GM21390 (cell line): ENCODE results near the gene HPS3.

Source experiments
- ATAC-seq: cut with Tn5 transposase; IDR thresholded peaks from one replicate; pipeline ENCODE4 v1.9.1; 2021; ENCODE audit not compliant: unreplicated experiment

HPS3 gene

DNA sequence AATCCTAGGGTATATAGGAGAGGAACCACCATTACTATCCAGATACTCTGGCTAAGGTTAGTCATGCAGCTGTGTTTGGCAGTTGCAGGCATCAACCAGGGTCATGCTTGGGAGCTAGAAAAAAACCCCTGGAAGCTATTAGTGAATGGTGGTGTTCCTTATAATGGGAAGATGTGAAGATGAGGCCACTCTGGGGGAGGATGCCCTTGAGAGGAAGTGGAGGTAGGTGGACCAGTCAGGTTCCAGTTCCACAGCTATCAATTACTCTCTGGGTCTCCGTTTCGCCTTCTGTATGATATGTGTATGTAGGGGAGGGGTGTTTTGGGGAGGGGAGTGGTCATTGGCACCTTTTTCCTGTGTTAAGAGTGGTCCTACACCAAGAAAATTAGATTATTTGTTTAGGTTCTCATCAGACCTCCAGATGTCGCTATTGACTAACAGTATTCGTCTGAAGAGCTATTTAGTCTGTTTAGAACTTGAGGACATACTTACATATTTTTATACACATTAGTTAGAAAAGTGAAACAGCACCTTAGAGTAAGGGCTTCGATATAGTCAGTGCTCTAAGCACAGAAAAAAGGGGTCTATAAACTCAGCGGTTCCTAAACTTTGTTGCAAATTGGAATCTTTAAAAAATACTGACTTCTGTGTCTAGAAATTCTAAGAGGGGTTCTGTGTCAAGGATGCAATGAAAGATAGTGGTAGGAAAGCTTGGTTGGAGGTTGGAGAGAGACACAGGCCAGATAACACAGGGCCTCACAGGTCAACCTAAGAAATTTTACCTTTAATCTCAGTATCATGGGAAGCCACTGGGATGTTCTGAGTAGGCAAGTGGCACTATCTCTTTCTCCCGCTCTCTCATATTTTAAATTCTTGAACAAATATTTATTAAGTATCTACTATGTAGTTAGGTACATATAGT, 9.1 kb upstream of the HPS3 start:
- ATAC-seq, result peak; percentile 78

DNA sequence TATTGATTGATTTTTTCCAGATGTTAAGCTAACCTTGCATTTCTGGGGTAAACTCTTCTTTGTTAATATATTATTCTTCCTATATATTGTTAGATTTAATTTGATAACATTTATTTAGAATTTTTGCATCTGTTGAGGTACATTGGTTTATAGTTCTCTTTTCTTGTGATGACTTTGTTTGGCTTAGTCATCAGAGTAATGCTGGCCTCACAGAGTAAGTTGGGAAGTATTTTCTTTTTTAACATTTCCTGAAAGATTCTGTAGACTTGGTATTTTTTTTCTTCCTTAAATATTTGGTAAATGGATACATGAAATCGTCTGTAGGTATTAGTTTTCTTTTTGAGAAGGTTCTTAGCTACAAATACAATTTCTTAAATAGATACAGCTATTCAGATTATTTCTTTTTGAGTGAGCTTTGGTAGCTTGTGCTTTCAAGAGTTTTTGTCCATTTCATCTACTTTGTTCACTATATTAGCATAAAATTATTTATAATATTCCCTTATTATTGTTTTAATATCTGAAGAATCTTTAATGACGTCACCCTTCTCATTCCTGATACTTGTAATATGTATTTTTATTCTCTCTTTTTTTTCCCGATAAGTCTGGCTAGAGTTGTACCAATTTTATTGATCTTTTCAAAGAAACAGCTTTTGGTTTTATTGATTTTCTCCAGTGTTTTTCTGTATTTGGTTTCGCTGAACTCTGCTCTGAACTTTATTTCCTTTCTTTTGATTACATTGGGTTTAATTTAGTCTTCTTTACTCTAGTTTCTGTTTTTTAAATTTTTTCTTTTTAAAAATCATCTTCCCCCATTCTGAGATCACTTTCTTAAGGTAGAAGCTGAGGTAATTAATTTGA, 6.5 kb upstream of the HPS3 start:
- no peak for ATAC-seq

DNA sequence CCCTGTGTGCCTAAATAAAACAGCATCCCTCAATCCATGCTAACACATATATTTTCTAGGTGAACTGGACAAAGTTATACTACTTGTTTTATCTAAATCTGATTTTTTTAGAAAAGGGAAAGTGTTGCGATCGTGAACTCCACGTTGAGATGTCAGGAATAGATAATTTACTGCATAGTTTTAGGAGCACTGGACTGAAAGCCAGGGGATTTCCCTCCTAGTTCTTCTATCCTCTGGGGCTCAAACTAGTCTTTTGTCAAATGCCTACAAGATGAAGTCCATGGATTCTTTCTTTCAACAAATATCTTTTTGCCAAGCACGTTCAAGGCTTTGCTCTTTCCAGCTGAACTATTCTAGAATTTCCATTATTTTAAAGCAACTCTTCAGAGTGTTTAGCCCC, 617 bp upstream of the HPS3 start:
- ATAC-seq, result no peak

DNA sequence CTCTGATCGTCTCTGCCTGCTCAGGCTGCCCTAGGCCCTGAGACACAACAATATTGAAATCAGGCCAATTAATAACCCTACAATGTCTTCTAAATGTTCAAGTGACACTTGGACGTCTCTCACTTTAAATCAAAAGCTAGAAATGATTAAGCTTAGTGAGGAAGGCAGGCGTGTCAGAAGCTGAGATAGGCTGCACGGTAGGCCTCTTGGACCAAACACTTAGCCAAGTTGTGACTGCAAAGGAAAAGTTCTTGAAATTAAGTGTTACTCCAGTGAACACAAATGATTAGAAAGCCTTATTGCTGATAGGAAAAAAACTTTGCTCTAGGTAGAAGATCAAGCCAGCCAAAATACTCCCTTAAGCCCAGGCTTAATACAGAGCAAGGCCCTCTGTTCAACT, 2.2 kb downstream of the HPS3 start:
- ATAC-seq, result no peak

DNA sequence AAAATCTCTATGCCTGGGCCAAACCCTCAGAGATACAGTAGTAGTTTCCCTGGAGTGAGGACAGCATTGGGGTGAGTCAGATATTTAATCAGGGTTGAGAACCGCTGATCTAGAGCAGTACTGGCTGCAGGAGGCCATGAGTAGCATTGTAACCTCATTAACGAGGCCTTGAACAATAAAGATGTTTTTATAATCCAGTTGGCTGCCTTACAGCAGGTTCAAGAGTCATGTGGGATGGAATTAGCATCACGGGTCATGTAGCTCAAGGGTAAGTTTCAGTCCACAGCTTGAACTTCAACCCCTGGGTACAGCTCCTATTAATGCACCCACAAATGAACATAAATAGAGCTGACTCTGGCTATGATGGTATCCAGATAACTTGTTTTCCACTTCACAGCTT, 5.1 kb downstream of the HPS3 start:
- no peak for ATAC-seq

DNA sequence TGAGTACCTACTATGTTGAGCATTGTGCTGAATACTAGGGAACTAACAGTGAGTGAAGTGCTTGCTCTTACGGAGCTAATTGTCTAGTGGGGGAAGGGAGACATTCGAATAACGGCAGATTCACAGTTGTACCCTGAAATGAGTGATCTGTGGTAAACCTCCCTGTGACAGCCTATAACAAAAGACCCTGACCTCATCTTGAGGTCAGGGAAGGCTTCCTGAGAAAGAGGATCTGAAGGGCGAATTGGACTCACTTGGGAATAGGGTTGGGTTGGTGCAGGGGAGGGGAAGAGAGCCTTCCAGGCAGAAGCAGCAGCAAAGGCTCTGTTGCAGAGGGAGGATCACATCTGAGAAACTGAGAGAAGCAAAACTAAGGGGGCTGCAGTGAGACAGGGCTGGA, 13.2 kb downstream of the HPS3 start:
- no peak for ATAC-seq

DNA sequence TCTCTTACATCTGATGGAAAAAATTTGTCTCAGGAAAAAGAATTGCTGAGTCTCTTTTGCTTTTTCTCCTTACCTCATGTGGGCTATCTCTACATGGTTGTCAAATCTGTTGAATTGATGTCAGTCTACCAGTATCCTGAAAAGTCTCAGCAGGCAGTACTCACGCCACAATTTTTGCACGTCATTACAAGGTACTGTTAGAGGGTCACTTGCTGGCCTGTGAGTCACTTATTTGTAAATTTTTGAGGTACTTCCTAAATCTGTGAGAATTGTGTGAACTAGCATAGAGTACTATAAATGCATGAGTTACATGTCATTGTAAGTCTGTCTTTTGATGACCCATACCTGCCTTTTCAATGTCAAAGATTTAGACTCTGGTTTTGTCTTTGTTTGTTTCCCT, 15.9 kb downstream of the HPS3 start:
- ATAC-seq, result peak; percentile 9

DNA sequence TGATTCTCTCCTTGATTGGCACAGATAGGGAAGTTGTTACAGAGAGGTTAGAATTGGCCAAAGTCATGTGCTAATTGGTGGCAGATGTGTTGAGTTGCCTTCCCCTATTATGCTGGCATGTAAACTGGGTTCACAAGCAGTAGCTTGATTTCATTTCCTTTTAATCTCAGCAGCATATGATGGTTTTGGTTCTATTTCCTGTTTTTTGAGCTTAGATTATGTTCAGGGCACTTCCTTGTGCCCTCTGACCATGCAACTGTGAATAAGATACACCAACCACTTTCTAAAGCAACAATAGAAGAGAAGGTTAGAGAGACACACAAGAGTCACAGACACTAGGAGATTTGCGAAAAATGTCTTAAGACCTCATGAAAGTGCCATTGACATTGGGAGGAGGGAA, 16.5 kb downstream of the HPS3 start:
- peak; percentile 83 for ATAC-seq

DNA sequence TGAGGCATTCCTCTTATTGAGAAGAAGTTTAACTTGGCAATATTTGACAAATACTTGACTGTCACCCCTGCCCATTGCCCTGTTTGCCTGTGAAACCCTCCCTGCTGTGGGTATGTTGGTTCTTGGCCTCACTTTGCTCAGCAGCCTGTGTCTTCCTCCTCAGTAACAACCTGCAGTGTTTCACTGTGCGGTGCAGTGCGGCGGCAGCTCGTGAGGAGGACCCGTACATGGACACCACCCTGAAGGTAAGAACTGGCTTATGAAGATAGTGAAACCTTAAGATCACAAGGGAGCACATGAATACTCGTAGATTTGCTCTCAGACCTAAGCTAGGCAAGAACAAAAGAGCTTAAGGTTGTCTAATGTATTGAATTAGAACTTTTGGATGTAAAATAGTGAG, 21.0 kb downstream of the HPS3 start:
- ATAC-seq, result no peak

DNA sequence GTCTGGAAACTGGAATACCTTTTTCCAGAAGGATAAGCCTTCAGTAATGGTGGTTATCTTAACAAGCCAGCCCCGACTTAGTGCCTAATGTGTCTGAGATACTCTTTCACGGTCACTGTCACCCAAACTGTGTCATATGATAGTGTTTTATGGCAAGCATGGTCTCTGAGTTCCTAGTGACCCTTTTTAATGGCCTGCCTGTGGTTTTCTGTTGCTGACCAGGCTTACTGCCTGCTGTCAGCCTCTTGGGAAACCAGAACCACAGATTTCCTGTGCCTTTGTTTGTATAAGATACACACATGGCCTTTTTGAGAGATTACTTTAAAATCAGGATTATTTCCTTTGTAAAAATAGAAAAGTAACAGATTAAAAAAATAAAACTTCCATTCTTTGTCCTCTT, 22.4 kb downstream of the HPS3 start:
- no peak for ATAC-seq

DNA sequence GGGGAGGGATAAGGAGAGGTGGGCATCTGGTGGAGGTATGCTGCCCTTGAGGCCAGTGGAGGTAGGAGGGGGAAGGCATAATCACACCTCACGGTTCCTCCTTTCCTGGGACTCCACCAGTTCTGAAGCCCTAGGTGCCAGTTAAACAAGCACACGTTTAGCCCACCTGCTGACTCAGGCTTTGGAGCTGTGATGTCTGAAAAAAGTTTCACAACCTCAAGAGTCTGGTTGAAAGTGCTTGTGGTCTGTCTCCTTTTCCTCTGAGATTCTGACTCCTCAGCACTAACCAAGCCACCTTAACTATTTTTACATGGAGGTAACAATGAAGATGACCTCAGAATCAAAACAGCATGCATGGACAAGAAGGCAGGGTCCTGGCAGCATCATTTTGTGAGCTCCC, 23.0 kb downstream of the HPS3 start:
- peak; percentile 97 for ATAC-seq

DNA sequence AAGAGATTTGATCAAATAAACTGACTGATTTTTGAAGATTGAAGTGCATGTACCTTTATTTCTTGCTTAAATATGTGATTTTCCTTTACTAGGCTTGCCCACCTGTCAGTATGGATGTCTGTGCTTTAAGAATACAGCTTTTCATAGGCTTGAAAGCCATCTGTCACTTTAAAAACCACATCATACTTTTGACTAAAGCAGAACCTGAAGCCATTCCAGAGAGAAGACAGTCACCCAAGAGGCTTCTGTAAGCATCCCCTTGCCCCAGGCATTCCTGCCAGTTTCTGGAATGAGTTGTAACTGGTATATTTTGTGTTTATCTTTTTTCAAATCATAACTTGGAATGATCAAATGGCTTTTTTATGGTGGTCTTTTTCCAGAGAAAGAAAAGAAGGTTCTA, 24.0 kb downstream of the HPS3 start:
- ATAC-seq, result no peak

DNA sequence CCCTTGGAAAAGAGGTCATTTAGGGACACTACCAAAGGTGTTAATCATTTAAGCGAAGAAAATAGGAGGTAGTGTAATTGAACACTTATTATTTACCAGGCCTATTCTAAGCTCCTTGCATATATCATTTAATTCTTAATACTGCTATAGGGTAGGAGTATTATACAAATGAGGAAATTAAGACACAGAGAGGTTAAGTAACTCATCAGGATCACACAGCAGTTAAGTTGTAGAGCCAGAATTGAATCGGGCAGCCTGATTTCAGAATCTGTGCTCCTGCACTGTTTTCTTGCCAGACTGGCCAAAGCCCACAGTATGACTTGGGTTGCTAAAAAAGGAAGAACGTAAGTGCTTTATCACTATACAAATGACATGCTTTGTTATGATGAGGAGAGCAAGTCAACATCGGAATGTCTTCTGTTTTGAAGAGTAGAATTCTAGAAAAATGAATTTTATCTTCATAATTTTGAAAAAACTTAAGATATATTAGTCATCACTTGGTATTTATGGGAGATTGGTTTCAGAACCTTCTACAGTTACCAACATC, 31.4 kb downstream of the HPS3 start:
- ATAC-seq, result no peak

DNA sequence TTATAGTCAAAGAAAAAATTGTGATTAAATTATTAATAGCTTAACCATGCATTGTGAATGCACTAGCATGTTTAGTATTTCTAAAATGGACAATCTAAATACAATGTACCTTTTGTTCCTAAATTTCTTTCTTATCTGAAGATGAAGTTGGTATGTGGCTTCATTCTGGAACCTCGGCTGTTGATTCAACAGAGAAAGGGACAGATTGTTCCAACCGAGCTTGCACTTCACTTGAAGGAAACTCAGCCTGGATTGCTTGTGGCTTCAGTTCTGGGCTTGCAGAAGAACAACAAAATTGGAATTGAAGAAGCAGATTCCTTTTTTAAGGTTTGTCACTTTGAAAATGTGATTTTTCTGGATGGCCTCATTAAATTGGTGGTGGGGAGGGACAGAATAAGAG, 32.6 kb downstream of the HPS3 start:
- no peak for ATAC-seq

DNA sequence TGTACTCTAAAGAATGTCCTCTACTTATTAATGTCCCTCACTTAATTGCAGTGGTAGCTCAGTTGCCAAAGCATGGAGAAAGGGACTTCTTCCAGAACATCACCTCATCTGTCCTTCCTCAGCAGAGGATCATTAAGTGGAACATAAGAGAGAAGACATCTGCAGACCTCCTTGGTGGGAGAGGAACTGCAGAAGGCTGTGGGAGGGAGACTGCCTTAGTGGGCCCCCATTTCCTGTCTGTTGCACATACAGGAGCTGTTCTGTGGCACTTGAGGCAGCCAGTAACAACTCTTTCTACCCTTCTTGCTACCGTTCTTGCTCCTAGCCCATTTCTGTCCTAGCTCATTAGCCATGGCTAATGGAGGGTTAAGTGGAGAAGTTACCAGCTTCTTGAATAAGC, 33.6 kb downstream of the HPS3 start:
- no peak for ATAC-seq

DNA sequence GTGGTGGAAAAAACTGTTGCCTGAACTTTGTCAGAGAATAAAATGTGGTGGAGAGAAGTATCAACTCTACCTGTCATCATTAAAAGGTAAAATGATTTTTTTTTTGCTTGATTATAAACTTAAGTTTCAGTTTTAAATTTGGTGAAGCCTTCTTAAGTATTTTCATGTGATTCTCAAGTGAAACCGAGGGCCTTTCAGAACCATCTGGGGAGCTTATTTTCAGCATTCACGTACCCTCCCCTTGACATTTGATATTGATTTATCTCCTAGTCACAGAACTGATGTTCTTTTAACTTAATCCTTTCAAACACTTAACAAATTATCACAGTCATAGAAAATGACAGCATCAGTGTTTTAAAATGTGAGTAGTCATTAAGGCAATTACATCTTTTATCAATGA, 38.5 kb downstream of the HPS3 start:
- ATAC-seq, result no peak

DNA sequence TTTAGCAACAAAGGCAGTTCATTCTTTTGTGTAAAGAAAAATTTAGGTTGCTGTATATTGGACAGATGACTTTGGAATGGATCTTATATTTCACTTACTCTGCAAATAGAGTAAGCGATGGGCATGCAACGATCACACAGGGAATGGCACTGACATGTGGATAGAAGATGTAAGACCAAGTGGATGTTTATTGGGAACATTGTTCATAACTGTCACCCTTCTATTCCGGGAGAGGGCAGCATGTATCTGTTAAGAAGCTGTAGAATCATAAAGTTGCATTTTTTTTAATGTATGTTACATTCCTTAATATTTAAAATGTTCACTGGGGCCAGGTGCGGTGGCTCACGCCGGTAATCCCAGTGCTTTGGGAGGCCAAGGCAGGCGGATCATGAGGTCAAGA, 41.2 kb downstream of the HPS3 start:
- no peak for ATAC-seq

DNA sequence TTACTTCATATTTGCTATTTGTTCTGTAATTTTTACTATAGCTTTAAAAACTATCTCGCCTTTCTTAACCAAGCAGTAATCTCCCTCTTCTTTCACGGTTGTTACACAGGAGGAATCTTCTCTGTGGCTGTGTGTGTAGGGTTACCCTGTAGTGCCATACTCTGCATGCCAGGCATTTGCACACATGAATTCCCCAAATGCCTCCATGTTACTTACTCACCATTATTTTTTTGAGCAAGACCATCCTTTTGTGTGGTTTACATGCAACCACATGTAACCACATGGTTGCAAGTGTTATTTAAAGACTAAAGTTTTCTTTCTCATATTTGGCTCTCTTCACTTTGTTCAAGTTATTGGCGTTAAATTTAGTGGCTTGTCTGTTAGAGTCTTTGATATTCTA, 45.5 kb downstream of the HPS3 start:
- peak; percentile 82 for ATAC-seq

DNA sequence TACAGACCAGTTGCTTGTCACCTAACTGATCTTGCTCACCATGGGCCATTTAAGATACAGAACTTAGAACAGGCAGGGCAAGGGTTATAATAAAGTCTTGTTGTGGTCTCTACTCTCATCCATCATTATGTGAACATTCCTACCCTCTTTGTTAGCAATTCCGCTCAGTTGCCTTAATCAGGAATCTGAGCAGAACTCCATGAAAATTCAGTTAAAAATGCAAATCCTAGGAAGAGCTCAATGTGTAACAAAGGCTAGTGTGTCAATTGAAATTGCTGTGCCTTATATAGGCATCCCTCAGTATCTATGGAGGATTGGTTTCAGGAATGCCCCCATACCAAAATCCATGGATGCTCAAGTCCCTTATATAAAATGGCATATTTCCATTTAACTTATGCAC, 47.7 kb downstream of the HPS3 start:
- no peak for ATAC-seq

DNA sequence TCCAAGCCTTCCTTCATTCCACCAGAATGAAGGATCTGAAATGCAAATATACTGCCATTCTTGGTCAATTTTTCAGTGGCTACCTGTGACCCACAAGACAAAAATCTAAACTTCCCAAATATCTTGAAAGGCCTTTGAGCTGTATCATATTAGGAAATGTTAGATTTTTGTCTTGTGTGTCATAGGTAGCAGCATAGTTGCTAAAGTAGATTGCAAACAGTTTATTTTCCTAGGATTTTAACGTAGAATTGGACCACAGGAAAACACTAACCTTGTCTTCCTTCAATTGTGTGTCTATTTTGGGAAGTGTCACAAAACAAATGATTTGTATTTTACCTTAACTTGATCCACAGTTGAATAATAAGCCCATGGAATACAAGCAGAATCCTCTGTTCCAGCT, 49.8 kb downstream of the HPS3 start:
- ATAC-seq, result no peak

DNA sequence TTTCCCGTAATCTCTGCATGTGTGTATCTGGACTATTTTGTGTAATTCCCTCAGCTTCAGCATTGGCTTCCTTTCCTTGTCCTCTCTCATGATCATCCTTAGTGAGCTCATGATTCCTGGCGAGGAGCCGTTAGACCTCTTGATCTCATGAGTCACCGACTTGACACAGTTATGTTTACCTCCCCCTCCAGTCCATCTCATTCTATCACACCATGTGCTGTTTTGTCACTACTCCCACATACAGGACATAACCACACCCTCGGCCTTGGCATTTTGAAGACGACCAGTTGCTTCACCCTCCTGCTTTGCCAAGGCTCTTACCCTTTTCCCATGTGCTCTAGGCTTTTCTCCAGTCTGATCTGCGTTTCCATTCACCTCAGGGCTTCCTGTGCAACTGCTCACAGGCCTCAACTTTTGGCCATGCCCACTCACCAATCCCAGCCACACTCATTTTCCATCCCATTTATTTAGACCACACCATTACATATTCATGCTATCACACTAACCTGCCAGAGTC, 50.7 kb downstream of the HPS3 start:
- no peak for ATAC-seq

DNA sequence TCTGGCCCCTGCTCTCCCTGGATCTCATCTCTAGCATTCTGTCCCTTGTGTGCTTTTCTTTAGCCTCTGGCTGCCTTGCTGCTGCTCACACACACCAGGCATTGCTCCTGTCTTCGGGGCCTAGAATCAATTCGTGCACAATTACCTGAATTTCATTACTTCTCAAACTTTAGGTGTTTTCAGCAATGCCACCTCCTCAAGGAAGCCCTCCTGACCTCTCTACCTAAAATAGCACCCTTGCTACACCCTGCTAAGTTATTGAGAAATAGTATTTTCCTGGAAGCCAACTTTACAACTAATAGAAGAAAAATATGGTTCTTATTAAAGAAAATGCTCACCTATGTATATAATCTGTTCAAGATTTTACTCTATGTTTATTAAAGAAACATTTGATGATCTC, 51.7 kb downstream of the HPS3 start:
- no peak for ATAC-seq
